Fibroblast of pulmonary artery (primary cell): ENCODE results near the gene CMTM6.

Source experiments
- DNase-seq: peaks from one replicate; pipeline ENCODE4 v3.0.0-alpha.2; 2010; ENCODE audit warnings: low read depth
- H3K4me3 ChIP-seq: replicated peaks from 2 replicates; pipeline ENCODE4 v1.5.1; 2011; ENCODE audit warnings: low read depth, mild to moderate bottlenecking, control low read depth, low read length, moderate library complexity
- TF ChIP-seq, protein P1 (sequence below): IDR thresholded peaks from 2 replicates; pipeline ENCODE4 v1.5.1; 2011; ENCODE audit warnings: mild to moderate bottlenecking, control low read depth, low read length, inconsistent platforms; ENCODE audit errors: missing control alignments

The CMTM6 gene

DNA sequence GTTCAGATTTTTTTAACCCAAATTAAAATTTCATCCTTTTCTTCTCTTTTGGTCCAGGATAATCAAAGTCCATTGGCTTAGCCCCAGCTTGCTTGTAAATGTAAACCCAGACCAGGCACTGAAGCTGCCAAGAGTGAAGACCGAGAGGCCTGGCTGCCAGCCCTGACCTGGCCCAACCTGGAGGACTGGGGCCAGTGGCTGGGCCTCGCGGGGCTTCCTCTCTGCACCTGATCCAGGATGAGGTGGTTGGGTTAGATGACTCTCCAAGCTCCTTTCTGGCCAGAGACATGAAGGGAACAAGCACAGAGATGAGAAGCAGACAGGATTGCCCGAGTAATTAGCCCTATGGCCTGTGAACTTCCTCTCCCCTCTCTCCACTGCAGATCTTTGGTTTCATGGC lies 50.6 kb downstream of the CMTM6 start:
- H3K4me3 ChIP-seq, result no peak overlapping the region
- TF ChIP-seq, protein P1, sequence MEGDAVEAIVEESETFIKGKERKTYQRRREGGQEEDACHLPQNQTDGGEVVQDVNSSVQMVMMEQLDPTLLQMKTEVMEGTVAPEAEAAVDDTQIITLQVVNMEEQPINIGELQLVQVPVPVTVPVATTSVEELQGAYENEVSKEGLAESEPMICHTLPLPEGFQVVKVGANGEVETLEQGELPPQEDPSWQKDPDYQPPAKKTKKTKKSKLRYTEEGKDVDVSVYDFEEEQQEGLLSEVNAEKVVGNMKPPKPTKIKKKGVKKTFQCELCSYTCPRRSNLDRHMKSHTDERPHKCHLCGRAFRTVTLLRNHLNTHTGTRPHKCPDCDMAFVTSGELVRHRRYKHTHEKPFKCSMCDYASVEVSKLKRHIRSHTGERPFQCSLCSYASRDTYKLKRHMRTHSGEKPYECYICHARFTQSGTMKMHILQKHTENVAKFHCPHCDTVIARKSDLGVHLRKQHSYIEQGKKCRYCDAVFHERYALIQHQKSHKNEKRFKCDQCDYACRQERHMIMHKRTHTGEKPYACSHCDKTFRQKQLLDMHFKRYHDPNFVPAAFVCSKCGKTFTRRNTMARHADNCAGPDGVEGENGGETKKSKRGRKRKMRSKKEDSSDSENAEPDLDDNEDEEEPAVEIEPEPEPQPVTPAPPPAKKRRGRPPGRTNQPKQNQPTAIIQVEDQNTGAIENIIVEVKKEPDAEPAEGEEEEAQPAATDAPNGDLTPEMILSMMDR, result no peak
- no peak for DNase-seq

DNA sequence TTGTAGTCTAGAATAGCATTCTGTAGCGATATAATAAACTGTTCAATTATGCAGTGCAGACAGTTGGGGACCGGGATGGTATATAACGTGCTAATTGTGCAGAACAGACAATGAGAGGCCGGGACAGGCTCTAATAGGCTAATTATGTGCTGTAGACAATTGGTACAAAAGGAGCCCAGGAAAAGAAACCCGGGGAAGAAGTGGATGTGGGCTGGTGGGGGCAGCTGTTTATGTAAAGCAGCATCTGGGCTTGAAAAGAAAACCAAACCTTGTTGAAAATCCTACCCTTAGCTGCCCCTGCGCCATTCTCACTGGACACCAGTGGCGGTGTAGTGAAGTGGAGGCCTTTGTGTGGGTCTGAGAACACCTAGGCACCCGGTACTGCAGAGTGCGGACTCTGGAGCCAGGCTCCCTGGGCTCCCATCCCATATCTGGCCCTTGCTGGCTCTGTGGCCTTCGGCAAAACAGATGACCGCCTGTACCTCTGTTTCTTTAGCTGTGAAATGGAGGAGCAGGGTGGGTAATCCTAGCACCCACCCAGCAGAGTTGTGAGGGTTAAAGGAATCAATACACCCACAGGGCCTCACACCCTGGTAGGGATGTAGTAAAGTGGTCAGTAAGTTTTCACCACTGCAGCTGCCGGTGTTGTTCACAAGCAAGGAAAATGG lies 51.5 kb downstream of the CMTM6 start:
- TF ChIP-seq, protein P1, result no peak
- no peak for DNase-seq
- no peak overlapping the region for H3K4me3 ChIP-seq

DNA sequence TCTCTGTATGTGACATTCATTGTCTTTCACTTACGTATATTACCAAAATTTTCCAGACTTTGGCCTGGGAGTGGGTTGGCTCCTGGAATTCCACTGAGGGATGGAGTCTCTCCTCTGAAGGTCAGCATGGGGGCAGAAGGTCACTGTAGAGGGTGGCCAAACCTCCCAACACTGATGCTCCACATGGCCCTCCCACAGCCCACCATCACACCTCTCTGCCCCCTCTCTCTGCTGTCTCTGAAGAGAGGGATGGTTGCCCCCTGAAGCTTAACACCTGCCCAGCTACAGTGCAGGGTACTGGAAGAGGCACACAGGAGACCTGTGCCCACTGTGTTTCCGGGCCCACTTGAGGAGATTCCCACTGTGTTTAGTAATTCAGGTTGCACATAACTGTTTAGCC lies 52.2 kb downstream of the CMTM6 start:
- DNase-seq, result no peak
- no peak overlapping the region for H3K4me3 ChIP-seq
- TF ChIP-seq, protein P1, result no peak

DNA sequence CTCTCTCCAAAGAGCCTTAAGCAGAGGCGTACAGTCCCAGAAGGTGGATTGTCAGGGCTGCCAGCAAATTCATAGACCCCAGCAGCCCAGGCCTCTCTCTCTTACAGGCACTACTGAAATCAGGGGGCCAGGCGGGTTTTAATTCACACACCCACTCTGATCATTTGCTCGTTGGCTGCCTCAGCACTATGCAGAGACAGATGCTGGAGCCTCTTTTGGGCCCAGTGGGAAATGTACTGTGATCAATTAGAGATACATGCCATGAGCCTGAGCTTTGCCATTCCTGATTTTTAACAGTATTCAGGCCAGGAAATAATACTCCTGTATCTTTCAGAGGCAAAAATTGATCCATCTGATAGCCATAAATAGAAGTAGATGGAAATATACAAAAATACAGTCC lies 53.0 kb downstream of the CMTM6 start:
- H3K4me3 ChIP-seq, result no peak overlapping the region
- TF ChIP-seq, protein P1, result no peak
- DNase-seq, result no peak

DNA sequence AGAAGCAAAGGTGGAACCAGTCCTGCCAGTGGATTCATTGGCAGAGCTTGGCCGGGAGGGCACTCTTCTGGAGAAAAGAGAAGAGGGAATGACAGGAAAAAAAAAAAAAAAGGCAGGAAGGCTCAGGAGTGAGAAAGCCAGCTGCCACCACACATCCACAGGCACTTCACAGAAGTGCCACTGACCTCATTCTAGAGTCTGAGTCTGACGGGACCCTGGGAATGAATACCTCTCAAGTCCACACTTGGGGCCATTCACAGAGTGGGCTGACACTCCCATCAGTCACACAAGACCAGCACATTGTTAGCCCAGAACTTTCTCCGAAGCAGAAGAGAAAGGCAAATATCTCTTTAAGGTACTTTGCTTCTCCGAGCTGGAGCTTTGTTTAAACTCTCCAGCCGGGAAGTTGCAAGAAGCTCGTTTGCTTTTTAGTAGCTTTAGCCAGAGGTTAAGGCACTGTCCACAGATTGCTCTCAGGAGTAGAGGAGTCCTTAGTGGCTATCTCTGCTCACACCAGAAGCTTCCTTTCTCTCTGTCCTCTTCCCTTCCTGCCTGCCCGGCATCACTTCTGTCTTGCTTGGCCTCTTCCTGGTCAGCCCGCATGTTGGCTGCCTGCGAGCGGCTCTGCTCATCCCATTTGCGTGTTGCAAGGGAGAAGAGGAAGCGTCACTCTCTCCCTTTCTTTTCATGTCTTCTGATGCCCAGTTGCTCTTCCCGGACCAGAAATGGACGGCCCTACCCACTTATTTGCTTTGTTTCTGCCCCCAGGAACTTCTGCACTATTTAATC lies 53.8 kb downstream of the CMTM6 start:
- TF ChIP-seq, protein P1, result no peak
- DNase-seq, result no peak
- H3K4me3 ChIP-seq, result no peak overlapping the region

DNA sequence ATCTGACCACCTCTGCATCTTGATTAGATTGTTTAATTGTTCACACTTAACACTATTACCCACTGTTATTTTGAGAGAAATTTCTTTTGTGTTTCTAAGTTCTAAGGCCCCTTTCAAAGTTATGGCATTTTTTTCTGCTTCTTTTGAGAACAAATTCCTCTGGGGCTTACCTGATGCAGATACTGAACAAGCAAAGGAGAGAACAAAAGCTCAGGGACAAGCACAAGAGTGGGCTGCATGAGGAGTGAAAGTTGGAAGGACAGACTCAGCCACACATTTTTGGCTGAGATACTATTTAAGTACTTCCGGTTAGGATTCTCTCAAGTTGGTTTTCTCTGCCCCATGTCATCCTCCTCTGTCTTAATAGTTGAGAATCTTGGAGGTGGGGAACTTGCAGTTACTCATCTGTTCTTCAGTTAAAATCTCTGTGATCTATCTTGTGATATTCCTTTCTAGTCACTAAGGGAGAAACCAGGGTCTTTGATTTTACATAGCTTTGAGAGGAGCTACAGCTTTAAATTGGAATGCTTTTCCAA lies 54.7 kb downstream of the CMTM6 start:
- TF ChIP-seq, protein P1, result no peak
- no peak overlapping the region for H3K4me3 ChIP-seq
- DNase-seq, result no peak
